Activated gamma-delta T cell treated with anti-CD3 and anti-CD28 coated beads, Interleukin-2, amount 50 U/mL, for 16 hours (primary cell): ENCODE data around the gene ALDH3A1.

Experiments
- DNase-seq: peaks from one replicate; pipeline ENCODE4 v3.0.0-alpha.2; 2020; ENCODE audit warnings: low read depth

ALDH3A1 gene

DNA sequence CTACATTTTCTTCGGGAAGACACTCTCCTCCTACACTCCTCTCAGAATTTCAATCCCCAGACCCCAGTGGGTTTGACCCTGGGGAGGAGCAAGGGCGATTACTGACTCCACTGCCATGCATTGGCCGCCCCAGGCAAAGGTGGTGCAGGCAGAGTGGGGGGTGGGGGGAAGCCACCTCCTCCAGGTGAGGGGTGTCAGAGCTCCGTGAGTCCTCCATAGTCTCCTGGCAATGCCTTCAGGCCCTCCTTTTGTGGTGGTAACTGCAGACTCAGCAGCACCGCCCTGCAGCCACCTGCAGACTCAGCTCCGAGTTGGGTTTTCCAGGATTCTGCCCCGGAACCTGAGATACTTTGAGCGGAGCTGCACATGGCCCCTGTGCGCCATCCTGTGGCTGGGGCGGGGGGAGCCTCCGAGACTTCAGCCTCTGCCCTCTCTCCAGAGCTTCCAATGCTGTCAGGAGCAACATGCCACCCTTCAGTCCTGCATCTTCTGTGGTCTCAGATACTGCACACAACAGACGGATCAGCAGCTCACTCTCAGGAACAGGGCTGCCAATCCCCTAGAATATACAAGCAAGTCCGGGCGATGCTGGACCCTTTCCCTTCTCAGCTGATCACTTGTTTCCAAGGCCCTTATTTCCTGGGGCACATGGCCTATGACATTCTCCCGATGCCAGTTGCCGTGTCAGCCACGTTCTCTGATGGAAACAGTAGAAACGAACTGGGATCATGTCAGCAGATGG, 29.3 kb downstream of the ALDH3A1 start:
- no peak for DNase-seq

DNA sequence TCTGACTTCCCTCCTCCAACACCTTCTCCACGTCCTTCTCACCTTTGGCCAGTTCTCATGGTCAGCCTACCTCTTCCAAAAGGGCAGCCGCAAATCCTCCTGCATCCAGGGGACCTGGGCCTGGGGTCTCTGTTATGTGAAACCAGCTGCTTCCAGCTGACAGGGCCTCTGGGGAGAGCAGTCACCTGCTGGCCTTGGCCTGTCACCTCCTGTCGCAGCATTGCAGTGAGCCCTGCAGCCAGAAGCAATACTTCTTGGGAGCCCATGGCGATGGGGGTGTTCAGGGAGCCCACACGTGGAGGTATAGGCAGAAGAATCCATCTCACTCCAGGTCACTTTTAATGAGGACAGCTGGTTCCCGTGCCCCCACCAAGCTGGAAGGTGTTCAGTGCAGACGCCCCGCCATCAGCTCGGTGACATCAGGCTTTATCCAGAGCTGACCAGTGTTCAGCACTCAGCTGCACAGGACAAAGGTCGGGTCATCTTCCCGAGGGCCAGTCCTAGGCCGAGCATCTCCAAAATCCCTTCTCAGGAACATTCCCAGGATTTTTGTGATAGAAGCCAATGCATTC, 30.0 kb downstream of the ALDH3A1 start:
- no peak for DNase-seq

DNA sequence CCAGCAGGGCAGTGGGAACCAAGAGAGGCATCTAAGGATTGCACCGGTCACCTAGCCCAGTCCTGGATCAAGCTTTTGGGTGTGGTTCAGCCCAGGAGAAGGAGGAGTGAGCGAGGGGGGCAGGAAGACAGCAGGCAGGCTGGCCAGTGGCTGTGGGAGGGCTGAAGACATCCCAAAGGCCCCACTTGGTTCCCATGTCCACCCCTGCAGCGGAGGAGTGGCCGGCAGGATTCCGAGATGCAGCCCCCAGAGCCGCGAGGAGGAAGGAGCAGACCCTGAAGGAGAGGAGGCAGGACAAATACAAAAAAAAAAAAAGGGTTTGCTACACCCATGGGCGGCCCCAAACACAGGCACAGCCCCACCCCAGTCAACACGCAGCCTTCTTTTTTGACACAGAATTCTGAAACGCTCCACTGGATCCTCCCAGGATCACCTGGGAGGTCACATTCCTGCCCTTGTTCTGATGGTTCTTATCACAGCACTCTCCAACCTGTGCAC, 30.6 kb downstream of the ALDH3A1 start:
- DNase-seq = no peak

- no peak for DNase-seq
Measured at GRCh38 chr17:19717031-19717360, 31.1 kb downstream of the ALDH3A1 start.

- no peak for DNase-seq
Measured at GRCh38 chr17:19716108-19717030, 31.7 kb downstream of the ALDH3A1 start, which contains the start of gene SLC47A2. SLC47A2 (minus strand) TSS chr17:19716584; CDS start chr17:19716555, 29 bp downstream.

DNA sequence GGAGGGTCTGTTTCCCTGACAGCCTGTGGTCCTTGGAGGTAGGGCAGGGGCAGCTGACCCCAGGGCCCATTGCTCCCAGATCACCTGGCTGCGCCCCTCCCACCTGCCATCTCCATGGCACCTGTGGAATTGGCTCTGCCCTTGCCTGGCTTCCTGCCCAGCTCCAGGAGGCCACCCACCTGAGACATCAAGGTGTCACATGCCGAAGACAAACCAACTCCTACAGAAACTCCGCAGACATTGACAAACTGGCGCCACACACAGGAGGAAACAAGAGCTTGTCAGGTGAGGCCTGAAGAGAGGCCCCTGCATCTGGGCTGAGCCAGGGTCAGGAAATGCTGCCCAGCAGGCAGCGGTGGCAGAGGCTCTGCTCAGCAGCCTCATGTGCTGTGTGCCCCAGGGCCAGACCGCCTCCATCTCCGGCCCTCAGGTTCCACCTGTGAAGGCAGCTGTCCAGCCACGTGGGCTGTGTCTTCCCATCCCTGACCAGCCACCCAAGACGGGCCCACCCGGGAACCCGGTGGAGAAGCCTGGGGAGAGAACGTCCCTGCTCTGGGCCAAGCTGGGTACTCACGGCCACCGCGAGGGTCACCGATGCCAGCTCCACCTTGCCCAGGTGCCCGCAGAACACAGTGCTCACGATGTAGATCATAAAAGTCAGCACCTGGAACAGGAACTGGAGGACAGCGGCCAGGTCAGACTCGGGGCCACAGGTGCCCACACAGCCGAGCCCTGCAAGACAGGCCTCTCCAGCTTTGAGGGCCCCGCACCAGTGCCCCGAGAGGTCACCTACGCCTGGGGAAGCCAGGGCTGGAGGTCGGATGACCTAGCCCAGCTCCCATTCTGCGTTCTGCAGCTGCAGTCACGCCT, 33.3 kb downstream of the ALDH3A1 start:
- no peak for DNase-seq

DNA sequence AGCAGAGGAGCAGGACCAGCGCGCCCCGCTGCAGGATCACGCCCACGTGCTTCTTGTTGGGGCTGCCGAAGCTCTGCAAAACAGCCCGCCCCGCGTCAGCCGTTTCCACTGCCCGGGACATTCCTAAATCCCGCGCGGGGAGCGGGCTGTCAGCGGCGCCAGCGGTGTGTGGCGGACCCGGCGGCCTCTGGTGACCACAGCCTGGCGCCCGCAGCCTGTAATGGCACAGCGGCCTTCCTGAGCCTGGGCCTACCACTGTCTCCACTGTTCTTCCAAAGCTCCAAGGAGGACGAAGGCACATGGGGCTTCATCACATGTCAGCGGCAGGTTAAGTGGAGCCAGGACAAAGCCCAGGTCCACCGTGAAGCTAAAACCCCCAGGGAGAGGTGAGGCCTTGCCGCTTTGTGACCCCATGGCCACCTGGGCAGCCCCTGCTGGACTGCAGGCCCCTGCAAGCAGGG, 34.2 kb downstream of the ALDH3A1 start:
- no peak for DNase-seq

DNA sequence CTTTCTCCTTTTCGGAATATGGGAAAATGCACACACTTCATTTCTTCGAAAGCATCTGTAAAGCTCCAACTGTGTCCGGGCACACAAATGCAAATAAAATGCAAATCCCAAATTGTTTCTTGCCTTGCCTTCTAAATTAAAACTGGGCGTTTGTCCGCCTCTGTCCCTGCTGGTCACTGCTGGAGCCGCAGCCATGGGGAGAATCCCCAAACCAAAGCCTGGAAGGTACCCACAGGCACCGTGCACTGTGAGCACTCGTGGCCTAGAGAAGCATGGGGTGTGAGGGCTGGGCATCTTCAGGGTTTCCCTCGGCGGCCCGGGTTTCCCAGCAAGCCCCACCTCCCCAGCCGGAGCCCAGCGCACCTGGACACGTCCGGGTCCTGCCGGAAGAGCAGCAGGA, 34.6 kb downstream of the ALDH3A1 start:
- no peak for DNase-seq

GRCh38 chr17:19712436-19713004, 35.6 kb downstream of the ALDH3A1 start:
- no peak for DNase-seq

DNA sequence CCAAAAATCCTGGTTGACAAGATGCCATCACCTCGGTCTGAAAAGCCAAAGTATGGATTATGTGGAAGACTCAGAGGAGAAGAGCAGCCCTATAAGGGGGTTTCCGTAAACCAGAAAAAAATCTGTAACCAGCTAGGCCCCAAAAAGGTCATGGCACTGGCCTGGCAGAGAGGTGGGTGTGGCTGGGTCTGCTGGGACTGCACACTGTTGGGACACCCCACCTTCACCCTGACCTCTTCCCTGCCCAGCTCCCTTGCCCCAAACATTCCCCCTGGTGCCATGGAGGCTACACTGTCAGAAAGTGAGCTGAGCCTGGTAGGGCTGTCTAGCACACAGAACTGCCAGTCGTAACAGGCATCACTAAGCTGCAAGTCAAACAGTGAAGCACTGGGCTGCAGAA, 38.3 kb downstream of the ALDH3A1 start:
- DNase-seq = no peak

DNA sequence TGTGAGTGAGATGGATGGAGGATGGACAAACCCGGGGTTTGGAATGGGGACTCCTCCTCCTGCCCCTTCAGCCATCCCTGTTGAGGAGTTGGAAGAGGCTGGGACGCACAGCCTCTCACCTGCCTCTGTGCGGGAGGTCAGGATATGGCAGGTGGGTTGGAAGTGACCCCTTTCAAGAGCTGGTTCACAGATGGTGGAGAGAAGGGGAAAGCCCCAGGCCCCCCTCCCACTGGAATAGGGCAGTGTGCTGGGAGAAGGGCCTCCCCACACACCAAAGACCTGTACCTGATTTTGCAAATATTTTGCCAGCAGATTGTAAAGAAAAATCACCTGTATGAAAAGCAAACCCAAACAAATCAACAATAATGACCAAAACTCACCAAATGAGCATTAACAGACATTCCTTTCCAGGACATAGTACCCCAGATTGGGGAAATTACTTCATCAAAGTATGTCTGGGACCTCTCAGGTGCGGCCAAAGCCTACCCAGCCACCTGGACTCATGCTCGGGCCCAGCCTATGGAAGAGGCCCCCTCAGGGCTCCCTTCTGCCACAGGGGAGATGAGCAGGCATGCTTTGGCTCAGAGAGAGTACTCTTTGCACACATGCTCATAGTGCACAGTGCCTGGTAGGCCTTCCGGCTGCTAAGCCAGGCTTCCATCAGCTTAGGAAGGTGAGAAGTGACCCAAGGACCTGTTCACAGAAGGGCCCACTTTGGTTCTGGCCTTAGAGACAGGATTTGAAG, 39.5 kb downstream of the ALDH3A1 start:
- no peak for DNase-seq

GRCh38 chr17:19707728-19708221, 40.3 kb downstream of the ALDH3A1 start:
- no peak for DNase-seq

- DNase-seq = no peak
Measured at GRCh38 chr17:19706791-19707727, 41.0 kb downstream of the ALDH3A1 start.

DNA sequence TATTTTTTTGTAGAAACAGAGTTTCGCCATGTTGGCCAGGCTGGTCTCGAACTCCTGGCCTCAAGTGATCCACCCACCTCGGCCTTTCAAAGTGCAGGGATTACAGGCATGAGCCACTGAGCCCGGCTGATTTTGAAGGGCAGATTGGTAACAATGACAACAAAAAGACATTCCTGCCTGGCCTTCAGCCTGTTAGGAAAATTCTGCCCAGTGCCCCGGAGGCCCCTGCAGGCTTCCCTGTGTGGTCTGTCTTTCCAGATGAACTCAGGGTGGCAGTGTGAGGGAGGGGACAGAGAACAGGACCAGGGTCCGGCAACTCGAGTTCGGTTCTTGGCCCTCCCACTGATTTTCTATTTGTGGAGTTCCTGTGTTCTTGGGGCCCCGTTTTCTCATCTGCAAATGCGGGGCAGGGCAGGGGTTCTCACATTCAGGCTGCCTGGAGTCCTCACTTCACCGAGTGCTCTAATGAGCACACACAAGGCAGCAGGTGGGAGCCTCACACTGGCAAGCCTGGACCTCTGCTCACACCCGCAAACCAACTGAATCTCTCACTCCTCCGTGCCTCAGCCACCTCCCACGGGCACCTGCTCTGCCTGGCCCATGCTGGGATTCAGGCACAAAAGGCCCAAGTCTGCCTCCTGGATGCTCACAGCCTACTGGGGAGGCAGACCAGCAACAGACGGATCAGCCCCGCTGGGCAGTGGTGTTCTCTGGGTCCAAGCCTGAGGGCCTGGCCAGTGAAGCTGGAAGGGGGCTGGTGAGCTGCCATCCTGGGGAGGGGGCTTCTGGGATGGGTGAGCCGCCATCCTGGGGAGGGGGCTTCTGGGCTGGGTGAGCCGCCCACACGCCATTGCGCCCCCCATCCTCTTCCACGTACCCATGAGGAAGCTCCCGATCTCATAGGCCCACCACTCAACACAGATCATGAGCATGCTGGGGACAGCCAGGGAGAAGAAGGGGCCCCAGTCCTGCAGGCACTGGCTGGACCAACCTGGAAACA, 42.0 kb downstream of the ALDH3A1 start:
- DNase-seq = no peak

DNA sequence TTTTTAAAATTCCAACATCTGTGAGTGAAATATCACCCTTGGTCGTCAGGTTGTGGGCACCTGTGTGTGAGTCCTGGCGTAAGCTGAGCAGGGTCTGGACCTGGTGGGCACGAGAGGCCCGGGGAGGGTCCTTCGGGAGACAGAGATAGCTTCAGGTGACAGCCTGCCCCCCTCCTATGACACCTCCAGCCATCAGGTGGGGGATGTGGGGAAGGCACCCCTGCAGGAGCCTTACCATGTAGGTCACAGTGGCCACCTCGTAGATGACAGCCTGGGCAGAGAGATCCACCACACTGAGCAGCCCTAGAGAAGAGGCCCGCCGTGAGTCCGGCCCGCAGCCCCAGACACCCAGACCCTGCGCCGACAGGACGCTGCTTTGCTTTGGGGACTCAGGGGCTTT, 42.9 kb downstream of the ALDH3A1 start:
- DNase-seq = no peak

DNA sequence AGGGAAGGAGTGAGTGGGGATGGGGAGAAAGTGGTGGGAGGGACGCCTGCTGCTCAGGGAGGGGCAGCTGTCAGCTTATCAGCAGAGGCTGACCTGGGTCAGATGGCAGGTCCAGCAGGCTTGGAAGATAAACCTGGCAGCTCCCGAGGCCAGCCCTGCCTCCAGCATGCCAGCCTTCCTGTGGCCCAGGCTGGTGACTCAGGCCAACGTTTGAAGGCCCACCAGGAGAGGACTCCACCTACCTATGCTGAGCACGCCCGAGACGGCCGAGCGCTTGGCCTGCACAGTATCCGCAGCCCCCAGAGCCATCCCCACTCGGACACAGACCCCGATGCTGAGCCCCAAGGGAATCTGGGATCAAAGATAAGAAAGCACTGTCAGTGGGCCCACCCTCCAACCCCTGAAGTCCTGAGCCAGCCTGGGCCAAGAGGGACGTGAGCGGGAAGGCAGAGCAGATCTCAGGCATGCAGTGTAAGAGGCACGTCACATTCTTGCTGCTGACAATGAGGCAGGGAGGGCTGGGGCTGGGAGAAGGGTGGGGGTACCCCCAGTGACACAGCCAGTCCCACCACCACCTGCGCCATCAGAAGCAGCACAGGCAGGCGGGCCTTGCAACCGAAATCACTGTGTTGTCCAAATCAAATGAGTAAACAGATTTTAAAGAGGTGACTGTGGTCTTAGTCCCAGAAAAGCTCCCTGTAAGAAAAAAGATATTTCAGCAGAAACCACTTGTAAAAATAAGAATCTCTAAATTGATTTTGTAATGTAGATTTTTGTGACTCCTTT, 44.1 kb downstream of the ALDH3A1 start:
- DNase-seq = no peak
